ENCODE data around the gene EMC9.

DNA sequence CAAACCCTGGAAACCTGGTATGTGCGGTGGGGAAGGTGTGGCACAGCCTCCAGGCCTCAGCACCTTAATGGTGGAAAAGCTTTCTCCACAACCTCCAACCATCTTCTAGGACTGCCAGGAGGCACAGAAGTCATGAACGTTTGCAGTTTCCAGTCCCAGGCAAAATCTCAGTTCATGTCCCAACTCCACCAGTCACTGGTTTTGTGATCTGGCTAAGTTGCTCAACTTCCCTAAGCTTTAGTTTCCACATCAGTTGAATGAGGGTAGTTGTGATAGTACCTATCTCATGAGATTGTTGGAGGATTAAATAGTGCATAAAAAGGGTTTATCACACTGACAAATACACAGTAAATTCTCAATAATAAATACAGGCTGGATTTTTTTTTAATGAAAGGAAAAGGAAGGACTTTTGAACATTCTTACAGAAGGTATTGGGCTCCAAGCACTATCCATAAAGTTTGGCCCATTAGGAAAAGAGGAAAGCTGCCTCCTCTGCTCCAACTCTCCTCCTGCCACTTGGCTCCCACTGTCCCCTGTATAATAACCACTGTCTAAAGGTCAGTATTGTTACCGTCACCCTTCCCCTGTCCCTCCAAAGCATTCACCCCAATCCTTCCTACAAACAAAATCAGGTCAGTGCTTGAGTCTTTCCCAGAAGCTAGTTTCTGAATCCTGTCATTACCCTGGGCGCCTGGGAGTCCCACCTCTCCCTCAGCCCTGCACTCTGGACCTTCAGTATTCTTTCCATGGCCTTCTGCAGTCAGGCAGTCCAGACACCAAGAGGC lies 41.0 kb downstream of the EMC9 start:
- TF ChIP-seq, protein P1, sequence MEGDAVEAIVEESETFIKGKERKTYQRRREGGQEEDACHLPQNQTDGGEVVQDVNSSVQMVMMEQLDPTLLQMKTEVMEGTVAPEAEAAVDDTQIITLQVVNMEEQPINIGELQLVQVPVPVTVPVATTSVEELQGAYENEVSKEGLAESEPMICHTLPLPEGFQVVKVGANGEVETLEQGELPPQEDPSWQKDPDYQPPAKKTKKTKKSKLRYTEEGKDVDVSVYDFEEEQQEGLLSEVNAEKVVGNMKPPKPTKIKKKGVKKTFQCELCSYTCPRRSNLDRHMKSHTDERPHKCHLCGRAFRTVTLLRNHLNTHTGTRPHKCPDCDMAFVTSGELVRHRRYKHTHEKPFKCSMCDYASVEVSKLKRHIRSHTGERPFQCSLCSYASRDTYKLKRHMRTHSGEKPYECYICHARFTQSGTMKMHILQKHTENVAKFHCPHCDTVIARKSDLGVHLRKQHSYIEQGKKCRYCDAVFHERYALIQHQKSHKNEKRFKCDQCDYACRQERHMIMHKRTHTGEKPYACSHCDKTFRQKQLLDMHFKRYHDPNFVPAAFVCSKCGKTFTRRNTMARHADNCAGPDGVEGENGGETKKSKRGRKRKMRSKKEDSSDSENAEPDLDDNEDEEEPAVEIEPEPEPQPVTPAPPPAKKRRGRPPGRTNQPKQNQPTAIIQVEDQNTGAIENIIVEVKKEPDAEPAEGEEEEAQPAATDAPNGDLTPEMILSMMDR (optimal IDR thresholded peaks at IDR 0.05 in 1 of 3, IDR thresholded peaks at IDR 0.05 in 1 of 3, conservative IDR thresholded peaks at IDR 0.05 in 1 of 3; ENCODE audit: extremely low read depth in 1 of 3, insufficient read depth in 2 of 3, low read length in 3 of 3) = no peak
- TF ChIP-seq EZH2 (IDR thresholded peaks at IDR 0.05; ENCODE audit: low read length) = no peak
